ENCODE data around the gene CAMTA1. TPM values are rescaled to one million over a fixed set of nuclear protein-coding genes. Genes with fewer than 3 reads are reported as not detected.
"Not testable (repeated sequence)": the region's sequence is repeated elsewhere in the genome, so short reads cannot be mapped to it uniquely, and the experiment has no call there.

The CAMTA1 gene
- polyA plus RNA-seq, 4 donors: 89.3 to 98.2 (median 92.9) TPM

DNA sequence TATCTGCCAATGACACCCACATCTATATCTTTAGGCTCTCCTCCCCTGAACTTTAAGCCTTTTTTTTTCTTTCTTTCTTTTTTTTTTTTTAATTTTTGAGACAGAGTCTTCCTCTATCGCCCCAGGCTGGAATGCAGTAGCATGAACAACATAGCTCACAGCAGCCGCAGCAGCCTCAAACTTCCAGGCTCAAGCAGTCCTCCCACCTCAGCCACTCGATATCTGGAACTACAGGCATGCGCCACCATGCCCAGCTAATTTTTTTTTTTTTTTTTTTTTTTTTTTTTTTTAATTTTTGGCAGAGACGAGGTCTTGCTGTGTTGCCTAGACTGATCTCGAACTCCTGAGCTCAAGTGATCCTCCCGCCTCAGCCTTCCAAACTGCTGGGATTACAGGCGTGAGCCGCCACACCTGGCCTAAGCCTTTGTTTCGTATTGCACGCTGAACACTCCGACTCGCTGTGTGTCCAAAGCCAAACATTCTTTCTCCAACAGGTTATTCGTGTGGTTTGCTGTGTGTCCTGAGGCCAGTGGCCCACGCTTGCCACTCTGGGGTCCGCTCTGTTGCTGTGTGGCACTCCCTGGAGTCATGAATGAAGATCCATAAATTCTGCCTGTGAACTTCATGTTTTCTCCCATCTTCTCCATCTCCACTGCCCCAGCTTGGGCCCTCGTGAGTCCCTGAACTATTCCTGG lies 119.4 kb downstream of the CAMTA1 start:
- DNase-seq (ENCODE audit: low read depth in 4 of 4, low spot score in 3 of 4): no peak

DNA sequence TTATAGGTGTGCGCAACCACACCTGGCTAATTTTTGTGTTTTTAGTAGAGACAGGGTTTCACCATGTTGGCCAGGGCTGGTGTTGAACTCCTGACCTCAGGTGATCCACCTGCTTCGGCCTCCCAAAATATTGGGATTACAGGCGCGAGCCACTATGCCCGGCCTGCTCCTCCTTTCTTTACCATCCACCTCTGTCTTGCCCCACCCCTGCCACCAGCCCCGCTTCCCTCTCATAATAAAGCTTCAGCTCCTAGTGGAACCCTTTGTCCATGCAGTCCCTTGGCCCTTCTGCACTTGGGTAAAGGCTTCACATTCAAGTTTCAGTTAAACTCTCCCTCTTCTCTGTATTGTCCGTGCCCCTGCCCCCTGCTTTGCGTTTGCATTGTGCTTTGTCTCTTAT lies 120.1 kb downstream of the CAMTA1 start:
- no peak for DNase-seq (ENCODE audit: low read depth in 4 of 4, low spot score in 3 of 4)

DNA sequence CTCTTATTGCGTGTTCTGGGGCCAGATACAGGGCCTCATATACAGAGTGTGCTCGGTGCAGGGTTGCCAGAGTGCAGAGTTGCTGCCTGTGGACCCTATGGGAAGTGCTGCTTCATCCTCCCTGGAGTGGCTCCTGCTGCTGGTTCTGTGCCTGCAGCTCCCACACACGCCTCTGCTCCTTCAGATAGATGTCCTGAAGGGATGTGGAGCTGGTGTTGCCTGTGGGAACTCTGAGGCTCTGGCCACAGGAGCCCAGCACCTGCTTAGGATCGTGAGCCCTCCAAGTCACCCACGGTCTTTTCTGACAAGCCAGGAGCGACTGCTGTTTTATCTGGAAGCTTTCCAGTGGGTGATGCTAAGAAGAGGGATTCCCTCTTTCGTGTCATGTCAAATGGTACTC lies 120.5 kb downstream of the CAMTA1 start:
- no peak for DNase-seq (ENCODE audit: low read depth in 4 of 4, low spot score in 3 of 4)

DNA sequence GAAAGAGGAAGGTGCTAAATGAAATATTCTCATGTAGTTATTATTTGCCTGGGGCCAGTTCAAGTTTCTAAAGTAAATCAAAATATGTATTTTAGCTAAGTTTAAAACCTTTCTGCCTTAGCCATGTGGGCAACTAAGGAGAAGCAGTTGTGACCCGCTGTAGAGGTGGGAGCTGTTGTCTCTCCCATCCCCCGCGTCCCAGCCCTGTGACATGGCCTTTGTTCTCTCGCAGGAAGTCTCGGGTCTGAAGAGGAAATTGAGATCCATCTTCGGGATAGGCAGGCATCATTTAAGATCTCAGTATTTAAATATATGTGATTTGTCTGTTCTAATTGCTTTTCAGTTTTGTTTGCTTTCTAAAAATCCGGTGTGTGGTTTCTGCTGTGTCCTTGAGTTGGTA lies 121.5 kb downstream of the CAMTA1 start:
- no peak for DNase-seq (ENCODE audit: low read depth in 4 of 4, low spot score in 3 of 4)

DNA sequence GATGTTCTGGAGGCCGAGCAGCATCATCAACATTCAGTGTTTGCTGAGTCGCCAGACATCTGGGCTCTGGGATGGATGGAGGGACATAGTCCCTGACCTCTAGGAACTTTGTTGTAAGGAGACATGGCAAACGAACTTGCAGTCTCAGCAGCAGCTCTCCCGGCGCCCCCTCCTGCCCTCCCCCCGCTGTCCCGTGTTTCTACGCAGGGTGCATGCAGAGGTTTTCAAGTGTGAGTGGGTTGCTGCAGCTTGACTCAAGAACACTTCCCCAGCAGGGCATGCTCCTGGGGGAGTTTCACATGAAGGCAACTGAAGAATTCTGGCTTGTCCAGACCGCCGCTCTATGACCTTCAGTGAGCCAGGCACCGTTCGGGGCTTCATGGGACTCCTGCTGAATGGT lies 121.9 kb downstream of the CAMTA1 start:
- no peak for DNase-seq (ENCODE audit: low read depth in 4 of 4, low spot score in 3 of 4)

DNA sequence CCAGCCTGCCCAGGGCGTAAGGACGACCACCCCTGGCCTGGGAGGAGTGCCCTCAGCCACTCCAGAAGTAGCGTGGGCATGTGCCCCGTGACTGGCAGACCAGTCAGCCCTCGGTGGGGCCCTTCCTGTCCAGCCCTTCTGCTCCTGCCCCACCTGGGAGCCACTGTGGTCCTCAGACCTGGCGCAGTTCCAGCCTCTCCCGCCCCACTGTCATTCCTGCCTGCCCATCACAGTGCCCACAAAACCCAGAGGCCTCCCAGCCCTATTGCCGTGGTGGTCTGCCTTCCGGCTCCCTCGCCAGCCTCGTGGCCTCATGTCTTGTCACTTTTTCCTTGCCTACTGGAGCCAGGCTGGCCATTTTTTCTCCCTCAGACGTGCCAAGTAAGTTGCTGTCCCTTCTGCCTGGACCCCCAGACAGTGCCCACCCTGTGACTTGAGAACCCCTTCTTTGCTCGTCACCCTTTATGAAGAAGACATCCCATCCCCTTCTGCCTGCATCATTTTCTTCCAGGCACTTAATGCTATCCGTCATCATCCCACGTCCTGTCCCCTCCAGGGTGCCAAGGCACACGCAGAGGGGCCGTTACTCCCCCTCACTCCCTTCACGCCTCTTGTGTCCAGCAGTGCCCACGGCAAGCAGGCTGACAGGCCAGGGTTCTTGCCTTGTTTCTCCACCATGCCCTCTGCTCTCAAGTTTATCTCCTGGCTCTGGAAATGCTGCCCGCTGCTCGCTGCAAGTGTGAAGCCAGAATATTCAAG lies 122.6 kb downstream of the CAMTA1 start:
- DNase-seq (ENCODE audit: low read depth in 4 of 4, low spot score in 3 of 4): no peak

DNA sequence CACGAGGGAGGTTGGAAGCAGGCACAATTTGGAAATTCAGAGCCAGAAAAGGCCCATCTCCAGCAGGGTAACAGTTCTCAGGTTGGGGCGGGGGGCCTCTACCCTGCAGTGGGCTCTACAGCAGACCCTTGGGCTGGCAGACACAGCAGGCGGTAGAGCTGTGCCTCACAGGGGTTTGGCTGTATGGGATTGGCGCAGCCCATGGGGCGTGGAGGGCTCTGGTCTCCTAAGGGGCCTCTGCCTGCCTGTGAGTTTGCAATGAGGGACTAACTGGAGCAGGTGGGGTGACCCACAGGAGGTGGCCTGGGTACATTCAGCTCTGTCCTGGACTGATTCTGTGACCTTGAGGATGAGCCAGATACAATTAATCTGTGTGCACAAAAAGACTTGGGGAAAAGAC lies 124.1 kb downstream of the CAMTA1 start:
- no peak for DNase-seq (ENCODE audit: low read depth in 4 of 4, low spot score in 3 of 4)

DNA sequence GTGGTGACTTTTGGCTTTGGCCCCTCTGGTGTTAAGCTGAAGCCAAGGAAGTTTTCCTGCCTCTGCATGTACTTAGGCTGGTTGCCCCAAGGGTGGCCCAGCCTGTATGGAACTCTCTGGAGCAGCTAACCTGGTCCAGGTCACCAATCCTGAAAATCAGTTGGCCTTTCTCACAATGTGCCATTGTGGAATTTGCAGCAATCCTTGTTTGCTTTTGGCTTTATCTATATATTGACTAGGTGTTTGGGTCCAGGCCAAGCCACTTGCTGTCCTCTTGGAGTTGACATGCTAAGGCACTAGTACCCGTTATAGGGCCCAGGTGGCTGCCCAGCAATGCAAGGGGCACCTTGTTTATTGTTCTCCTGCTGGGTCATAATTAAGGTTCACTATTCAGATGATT lies 124.6 kb downstream of the CAMTA1 start:
- DNase-seq (ENCODE audit: low read depth in 4 of 4, low spot score in 3 of 4): no peak

DNA sequence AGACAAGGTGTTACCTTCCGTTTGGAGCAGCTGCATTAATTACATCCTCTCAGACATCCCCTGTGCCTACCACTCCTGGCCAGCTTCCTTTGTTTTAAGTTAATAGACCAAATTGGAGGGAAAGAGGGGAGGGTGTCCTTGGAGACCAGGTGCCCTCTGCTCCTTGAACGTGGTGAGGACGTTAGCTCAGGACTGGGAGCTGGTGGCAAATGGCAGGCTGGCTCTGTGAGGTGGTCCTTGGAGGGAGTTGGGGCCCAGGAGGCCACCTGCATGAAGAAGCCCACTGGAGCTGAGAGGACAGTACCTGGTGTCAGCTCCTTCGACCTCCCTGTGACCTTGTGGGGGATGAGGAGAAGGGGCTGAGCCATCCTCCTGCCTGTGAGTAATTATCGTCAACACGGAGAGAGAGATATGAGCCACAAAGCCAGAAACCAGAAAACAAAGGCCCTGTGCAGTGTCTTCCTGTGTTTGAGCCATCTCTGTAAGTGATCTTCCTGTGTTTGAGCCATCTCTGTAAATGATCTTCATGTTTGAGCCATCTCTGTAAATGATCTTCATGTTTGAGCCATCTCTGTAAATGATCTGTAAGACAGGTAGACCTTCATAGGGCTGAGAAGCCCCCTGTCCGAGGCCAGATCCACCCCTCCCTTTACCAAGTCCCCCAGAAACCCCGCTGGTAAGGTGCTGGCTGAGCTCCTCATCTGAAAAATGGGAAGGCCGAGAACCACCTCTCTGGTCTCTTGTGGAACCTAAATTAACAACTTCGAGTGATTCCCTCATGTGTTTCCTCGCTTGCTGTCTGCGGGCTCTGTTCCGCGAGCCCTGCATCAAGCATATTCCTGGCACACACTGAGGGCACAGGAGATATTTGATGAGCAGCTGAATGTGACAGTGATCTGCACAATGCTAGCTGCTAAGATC lies 126.0 kb downstream of the CAMTA1 start:
- DNase-seq (ENCODE audit: low read depth in 4 of 4, low spot score in 3 of 4): no peak

DNA sequence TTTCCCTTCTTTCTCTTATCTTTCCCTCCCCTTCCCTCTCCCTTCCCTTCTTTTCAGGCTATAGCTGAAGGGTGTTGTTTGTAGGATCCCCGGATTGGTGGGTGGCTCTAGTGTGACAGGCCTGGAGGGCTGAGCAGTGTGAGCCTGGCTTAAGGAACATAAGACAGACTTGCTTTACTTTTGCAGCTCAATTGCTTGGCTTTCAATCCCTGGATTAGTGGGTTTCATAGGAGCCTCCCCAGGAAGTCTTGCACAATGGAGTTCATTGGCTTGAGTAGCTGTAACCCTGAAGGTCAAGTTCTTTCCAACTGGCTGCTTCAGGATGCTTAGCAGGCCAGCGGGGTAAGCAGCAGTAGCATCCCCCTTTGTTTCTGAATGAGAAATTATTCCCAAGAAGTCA lies 126.7 kb downstream of the CAMTA1 start:
- no peak for DNase-seq (ENCODE audit: low read depth in 4 of 4, low spot score in 3 of 4)

DNA sequence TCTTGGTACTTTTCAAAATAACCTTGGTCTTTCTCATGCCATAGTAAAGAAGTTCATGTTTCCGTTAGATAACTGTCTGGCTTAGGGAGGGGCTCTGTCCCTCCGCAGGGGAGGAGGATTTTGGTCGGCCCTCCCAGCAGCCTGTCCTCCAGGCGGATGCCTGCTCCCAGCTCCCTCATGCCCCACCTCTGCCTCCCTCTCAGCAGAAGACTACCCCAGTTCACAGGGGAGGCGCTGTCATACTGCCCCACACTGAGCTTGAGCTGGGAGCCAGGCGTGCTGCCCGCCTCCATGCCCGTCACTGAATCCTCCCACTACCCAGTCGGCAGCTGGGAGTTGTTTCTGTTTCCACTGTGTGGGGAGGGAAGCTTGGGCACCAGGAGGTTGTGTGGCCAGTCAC lies 127.3 kb downstream of the CAMTA1 start:
- DNase-seq (ENCODE audit: low read depth in 4 of 4, low spot score in 3 of 4): no peak

DNA sequence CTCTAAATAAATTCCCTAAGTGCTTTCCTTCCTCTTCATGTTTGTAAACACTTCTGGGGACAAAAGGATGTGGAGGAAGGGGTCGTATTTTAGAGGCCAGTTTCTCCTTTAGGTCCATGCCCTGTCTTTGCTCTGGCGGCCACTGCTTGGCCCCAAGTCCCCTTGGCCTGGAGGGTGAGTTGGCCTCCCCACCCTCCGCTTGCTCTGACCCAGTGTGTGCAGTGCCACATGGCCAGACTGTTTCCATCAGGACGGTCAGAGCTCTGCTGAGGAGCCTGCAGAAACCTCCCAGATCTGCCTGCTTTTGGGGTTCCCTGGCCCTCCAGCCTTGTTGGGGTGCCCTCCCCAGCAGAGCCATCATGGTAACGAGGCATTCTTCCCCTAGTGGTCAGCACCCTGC lies 127.8 kb downstream of the CAMTA1 start:
- no peak for DNase-seq (ENCODE audit: low read depth in 4 of 4, low spot score in 3 of 4)

DNA sequence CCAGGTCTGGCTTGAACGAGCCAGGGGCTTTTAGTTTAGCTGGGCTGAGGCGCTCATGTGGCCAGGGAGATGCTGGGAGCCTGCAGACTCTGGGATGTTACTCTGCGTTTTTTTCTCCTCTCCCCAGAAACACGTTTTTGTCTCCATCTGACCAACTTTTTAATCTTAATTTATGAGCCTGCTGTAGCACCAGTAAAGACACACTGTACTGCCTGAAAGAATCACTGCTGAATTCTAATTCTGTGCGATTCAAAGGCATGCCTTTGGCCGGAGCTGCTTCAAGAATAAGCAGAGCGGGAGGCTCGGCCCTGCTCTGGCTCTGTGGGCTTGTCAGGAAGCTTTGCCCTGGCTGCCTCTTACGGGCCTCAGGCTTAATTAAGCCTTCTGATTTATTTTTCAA lies 129.5 kb downstream of the CAMTA1 start:
- DNase-seq (ENCODE audit: low read depth in 4 of 4, low spot score in 3 of 4): no peak

DNA sequence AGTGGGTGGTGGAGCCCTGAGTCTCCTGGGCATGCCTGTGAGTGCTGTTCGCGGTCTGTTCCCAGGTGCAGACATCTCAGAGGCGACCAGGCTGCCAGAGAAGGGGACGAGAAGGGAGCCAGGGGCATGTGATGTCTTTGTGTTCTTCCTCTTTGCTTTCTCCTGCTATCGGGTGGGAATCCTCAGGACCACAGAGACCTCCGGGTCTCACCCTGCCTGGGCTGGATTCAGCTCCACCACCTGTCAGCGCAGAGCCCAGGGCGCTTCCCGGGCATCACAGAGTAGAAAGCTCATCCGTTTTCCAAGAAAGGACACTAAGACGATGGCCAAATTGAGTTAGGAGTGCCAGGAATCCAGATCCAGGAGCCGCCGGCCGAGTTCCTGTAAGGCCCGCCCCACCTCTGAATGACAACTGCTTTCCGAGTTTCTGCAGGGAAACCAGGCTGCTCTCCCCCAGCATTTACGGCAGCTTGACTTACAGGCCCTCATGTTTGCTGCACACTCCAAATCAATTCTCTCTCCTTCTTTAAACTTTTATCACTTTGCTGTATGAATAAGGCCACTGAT lies 130.8 kb downstream of the CAMTA1 start:
- DNase-seq (ENCODE audit: low read depth in 4 of 4, low spot score in 3 of 4): no peak

DNA sequence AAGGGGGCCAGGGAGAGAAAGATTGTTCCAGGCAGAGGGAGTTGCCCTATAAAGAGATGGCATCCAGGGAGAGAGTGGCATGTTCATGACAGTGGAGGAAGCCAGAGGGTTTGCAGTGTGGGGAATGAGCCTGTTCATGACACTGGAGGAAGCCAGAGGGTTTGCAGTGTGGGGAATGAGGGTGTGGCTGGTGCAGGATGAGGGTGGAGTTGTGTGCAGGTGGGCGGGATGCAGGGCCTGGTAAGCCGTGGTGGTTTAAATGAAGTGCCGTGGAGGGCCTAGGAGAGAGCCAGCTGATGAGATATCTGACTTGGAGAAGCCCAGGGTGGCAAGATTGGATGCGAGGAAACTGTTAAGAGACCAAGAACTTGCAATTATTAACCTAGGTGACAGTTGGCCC lies 131.8 kb downstream of the CAMTA1 start:
- DNase-seq (ENCODE audit: low read depth in 4 of 4, low spot score in 3 of 4): no peak

DNA sequence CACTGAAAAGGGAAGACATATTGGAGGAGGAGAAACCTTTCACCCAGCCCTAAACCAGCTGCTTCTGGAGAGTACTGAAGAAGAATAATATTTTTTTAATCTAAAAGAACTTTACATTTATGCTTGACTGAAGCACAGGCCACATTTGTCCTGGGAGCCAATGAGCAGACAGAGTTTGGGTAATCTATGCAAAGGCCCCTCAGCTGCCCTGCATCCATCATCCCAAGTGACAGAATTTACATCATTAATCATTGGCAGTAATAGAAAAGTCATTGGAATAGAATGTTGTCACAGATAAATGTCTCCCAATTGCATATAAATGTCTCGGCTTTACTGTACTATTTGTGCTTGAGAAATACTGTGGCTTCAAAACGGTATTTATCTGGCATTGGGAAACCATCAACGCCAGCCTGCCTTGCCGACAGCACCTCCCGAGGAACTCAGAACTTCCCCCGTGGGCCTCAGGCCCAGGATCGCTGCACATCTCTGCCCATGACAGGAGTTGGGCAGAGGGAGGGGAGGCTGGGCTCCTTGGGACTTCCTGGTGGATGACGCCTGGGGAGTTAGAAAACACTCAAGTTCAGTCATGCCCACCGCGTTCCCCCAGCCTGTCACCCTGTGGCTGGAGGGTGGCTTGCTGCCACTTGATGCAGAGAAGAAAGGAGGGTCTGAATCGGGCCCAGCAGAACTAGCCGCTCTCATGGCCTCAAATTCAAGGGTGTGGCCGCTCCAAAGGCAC lies 133.1 kb downstream of the CAMTA1 start:
- DNase-seq (ENCODE audit: low read depth in 4 of 4, low spot score in 3 of 4): no peak

DNA sequence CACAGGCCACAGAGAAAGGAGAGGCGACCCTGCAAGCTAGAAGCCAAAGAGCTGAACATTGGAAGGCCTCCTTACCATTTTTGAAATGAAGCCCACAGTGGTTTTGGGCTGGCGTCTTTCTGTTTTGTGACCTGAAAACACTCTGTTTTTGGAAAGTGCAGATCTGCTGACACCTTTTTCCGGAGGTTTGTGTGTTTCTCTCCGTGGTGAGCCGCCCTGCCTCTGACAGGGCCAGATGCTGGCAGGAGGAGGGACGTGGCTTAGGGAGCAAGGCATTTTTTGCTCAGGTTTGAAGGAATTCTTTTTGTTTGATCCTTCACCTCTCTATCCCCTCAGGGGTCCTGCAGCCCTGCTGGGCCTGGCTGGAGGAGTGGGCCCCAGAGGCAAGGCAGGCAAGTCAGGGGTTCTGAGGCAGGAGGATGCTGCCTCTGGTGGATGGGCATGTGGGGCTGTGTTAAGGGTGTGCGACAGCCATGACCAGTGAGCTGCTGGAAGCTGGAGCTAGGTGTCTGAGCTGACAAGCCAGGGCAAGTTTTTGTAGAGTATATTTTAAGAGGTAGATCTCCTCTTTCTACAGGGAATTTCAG lies 133.8 kb downstream of the CAMTA1 start:
- no peak for DNase-seq (ENCODE audit: low read depth in 4 of 4, low spot score in 3 of 4)

DNA sequence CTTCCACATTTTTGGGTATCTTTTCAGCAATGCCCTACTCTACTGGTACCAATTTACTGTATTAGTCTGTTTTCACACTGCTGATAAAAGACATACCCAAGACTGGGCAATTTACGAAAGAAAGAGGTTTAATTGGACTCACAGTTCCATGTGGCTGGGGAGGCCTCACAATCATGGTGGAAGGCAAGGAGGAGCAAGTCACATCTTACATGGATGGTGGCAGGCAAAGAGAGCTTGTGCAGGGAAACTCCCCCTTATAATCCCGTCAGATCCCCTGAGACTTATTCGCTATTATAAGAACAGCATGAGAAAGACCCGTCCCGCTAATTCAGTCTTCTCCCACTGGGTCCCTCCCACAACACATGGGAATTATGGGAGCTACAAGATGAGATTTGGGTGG lies 136.3 kb downstream of the CAMTA1 start:
- DNase-seq (ENCODE audit: low read depth in 4 of 4, low spot score in 3 of 4): not testable (repeated sequence)

DNA sequence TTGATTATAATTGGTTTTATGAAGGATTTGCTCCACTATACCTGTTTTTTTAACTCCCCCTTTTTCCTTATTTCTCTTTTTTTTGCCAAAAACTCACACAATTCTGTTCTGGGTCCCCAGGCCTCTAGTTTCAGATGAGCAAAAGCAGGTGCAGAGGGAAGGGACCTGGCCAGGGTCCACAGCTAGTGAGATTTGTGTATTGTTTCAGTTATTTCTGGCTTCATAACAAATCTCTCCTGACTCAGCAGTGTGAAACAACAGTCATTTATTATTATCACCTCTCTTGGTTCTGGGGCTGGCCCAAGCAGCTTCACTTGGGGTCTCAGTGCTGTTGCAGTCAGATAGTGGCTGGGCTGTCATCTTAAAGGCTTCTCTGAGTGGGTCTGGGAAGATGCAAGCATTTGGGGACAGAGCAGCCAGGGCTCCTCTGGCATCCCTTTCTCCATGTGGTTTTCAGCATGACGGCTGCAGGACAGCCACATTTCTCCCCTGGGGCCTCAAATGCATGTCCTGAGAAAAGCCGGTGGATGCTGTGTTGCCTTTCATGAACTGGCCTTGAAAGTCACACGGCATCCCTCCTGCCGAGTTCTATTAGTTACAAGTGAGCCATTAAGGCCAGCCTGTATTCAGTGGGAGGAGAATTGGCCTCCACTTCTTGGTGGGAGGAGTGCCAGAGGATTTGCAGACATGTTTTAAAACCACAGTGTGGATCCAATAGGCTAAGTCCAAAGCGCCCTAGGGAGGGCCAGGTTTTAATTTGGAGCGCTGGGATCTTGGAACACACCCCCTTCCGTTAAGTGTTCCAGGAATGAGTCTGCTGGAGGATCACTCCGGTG lies 137.1 kb downstream of the CAMTA1 start:
- DNase-seq (ENCODE audit: low read depth in 4 of 4, low spot score in 3 of 4): no peak

Data from right renal pelvis (tissue), 4 donors.